HL-60 (cell line): ENCODE data around the gene ANKRD34A.

ENCODE experiments used
- CTCF ChIP-seq: IDR thresholded peaks from one replicate; pipeline ENCODE4 v1.5.1; 2011; ENCODE audit warnings: low read length, control low read depth, inconsistent platforms; ENCODE audit not compliant: insufficient read depth
- GABPA ChIP-seq: IDR thresholded peaks from 2 replicates; pipeline ENCODE4 v1.6.1; 2012; ENCODE audit warnings: low read depth
- POLR2AphosphoS5 ChIP-seq: IDR thresholded peaks from 2 replicates; pipeline ENCODE4 v1.6.1; 2012; ENCODE audit warnings: low read depth
- REST ChIP-seq: IDR thresholded peaks from 2 replicates; pipeline ENCODE4 v1.6.1; 2012; ENCODE audit warnings: low read depth; ENCODE audit not compliant: insufficient replicate concordance
- SPI1 ChIP-seq: IDR thresholded peaks from 2 replicates; pipeline ENCODE4 v1.6.1; 2012; ENCODE audit warnings: low read depth, mild to moderate bottlenecking, borderline replicate concordance

- TF ChIP-seq CTCF, result no peak
- no peak for TF ChIP-seq POLR2AphosphoS5
- no peak for TF ChIP-seq REST
- no peak for TF ChIP-seq GABPA
- TF ChIP-seq SPI1, result no peak
Measured at GRCh38 chr1:145935708-145936107, 28.7 kb downstream of the ANKRD34A start.
